Liver (tissue), 3 donors: Measurements from ENCODE around the gene TTC4.

ENCODE experiments used
- EGR1 ChIP-seq, 2 donors: IDR thresholded peaks; 2 replicates each; pipeline ENCODE4 v1.6.1; 2016 to 2018; ENCODE audit warnings: antibody characterized with exemption in 2 of 2, low read depth in 2 of 2
- FOXA1 ChIP-seq: IDR thresholded peaks from 2 replicates; pipeline ENCODE4 v1.6.1; 2016; ENCODE audit warnings: antibody characterized with exemption
- JUND ChIP-seq, 2 donors: IDR thresholded peaks; 2 replicates each; pipeline ENCODE4 v1.6.1; 2016; ENCODE audit warnings: antibody characterized with exemption in 2 of 2
- NR2F2 ChIP-seq: IDR thresholded peaks from 2 replicates; pipeline ENCODE4 v1.6.1; 2016; ENCODE audit warnings: antibody characterized with exemption
- RAD21 ChIP-seq, 2 donors: IDR thresholded peaks; 2 replicates each; pipeline ENCODE4 v1.6.1; 2016; ENCODE audit warnings: antibody characterized with exemption in 2 of 2, mild to moderate bottlenecking in 2 of 2
- REST ChIP-seq: IDR thresholded peaks from 2 replicates; pipeline ENCODE4 v1.6.1; 2016; ENCODE audit warnings: antibody characterized with exemption, mild to moderate bottlenecking
- RXRA ChIP-seq, 2 donors: IDR thresholded peaks; 2 replicates each; pipeline ENCODE4 v1.6.1; 2017 to 2018; ENCODE audit warnings: antibody characterized with exemption in 2 of 2, mild to moderate bottlenecking in 1 of 2
- SP1 ChIP-seq: IDR thresholded peaks from 2 replicates; pipeline ENCODE4 v1.6.1; 2018; ENCODE audit warnings: antibody characterized with exemption, mild to moderate bottlenecking
- TAF1 ChIP-seq: conservative IDR thresholded peaks from 2 replicates; pipeline ENCODE4 v1.6.1; 2016; ENCODE audit warnings: antibody characterized with exemption, mild to moderate bottlenecking
- YY1 ChIP-seq: IDR thresholded peaks from 2 replicates; pipeline ENCODE4 v1.6.1; 2016; ENCODE audit warnings: antibody characterized with exemption, mild to moderate bottlenecking
- ZBTB33 ChIP-seq: IDR thresholded peaks from 2 replicates; pipeline ENCODE4 v1.6.1; 2016; ENCODE audit warnings: antibody characterized with exemption
- TF ChIP-seq, protein P1 (sequence below): fragments of 150-350 bp; IDR thresholded peaks from 2 replicates; pipeline ENCODE4 v1.5.1; 2017; ENCODE audit warnings: improper control_type of control experiment, low read depth, low read length; ENCODE audit not compliant: missing input control
- TF ChIP-seq, protein P2 (sequence below): IDR thresholded peaks from 2 replicates; pipeline ENCODE4 v1.6.1; 2016; ENCODE audit warnings: antibody characterized with exemption
- TF ChIP-seq, protein P3 (sequence below): IDR thresholded peaks from 2 replicates; pipeline ENCODE4 v1.6.1; 2016; ENCODE audit warnings: antibody characterized with exemption
- donor health status: healthy.
- donor health status: healthy.

DNA sequence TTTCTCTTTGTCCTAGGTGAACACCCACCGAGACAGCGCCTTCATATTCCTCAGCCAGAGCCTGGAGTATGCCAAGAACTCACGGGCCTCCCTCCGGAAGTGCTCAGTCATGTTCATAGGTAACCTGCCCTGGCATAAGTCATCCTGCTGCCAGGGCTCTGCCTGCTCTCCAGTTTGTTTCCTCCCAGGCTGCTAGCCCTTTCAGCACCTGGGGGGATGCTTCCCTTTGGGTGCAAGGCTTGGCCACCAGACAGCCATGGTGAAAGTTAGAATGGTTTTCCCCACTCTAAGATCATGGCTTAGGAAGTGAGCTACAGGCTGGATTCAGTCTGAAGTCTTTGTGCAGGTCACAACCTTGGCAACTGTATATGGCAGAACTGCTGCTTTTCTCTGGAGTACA, 9.2 kb upstream of the TTC4 start:
- TF ChIP-seq REST (no peak), ZBTB33 (no peak), RAD21 (IDR thresholded peaks at IDR 0.05) (no peak), EGR1 (IDR thresholded peaks at IDR 0.05; ENCODE audit: low read depth in 2 of 2) (no peak), RXRA (IDR thresholded peaks at IDR 0.05) (no peak), FOXA1 (no peak), SP1 (no peak), JUND (IDR thresholded peaks at IDR 0.05) (no peak), TAF1 (no peak), NR2F2 (no peak), YY1 (no peak)
- TF ChIP-seq, protein P1, sequence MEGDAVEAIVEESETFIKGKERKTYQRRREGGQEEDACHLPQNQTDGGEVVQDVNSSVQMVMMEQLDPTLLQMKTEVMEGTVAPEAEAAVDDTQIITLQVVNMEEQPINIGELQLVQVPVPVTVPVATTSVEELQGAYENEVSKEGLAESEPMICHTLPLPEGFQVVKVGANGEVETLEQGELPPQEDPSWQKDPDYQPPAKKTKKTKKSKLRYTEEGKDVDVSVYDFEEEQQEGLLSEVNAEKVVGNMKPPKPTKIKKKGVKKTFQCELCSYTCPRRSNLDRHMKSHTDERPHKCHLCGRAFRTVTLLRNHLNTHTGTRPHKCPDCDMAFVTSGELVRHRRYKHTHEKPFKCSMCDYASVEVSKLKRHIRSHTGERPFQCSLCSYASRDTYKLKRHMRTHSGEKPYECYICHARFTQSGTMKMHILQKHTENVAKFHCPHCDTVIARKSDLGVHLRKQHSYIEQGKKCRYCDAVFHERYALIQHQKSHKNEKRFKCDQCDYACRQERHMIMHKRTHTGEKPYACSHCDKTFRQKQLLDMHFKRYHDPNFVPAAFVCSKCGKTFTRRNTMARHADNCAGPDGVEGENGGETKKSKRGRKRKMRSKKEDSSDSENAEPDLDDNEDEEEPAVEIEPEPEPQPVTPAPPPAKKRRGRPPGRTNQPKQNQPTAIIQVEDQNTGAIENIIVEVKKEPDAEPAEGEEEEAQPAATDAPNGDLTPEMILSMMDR: no peak
- TF ChIP-seq, protein P2, sequence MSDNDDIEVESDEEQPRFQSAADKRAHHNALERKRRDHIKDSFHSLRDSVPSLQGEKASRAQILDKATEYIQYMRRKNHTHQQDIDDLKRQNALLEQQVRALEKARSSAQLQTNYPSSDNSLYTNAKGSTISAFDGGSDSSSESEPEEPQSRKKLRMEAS: no peak
- TF ChIP-seq, protein P3, sequence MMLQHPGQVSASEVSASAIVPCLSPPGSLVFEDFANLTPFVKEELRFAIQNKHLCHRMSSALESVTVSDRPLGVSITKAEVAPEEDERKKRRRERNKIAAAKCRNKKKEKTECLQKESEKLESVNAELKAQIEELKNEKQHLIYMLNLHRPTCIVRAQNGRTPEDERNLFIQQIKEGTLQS: no peak
